MM.1S (cell line): ENCODE data around the gene SKAP2.

ENCODE experiments used
- DNase-seq: peaks from one replicate; pipeline ENCODE4 v3.0.0-alpha.2; 2015
- H2AFZ ChIP-seq: fragments of 300-600 bp; sonication (generic); 2 replicates; pipeline ENCODE4 v1.6.0; 2016; ENCODE audit warnings: antibody characterized with exemption, low read length
- H3F3A ChIP-seq: fragments of 300-600 bp; sonication (generic); 2 replicates; pipeline ENCODE4 v1.6.1; 2016; ENCODE audit warnings: mild to moderate bottlenecking, antibody characterized with exemption, low read length, moderate library complexity, mixed read lengths; ENCODE audit not compliant: insufficient read depth
- H3K27ac ChIP-seq: fragments of 300-600 bp; sonication (generic); 2 replicates; pipeline ENCODE4 v1.5.1; 2016; ENCODE audit warnings: mild to moderate bottlenecking, low read length
- H3K27me3 ChIP-seq: fragments of 300-600 bp; sonication (generic); replicated peaks from 2 replicates; pipeline ENCODE4 v1.6.0; 2016; ENCODE audit warnings: low read length; ENCODE audit not compliant: insufficient read depth
- H3K36me3 ChIP-seq: fragments of 300-600 bp; sonication (generic); replicated peaks from 2 replicates; pipeline ENCODE4 v1.6.1; 2016; ENCODE audit warnings: mild to moderate bottlenecking, low read length, mixed read lengths; ENCODE audit not compliant: insufficient read depth
- H3K4me1 ChIP-seq: fragments of 300-600 bp; sonication (generic); 2 replicates; pipeline ENCODE4 v1.6.1; 2016; ENCODE audit warnings: low read length, mixed read lengths
- H3K4me2 ChIP-seq: fragments of 300-600 bp; sonication (generic); 2 replicates; pipeline ENCODE4 v1.6.0; 2016; ENCODE audit warnings: low read depth, low read length
- H3K4me3 ChIP-seq: fragments of 300-600 bp; sonication (generic); 2 replicates; pipeline ENCODE4 v1.5.1; 2016; ENCODE audit warnings: low read length, mixed read lengths
- H3K79me2 ChIP-seq: fragments of 300-600 bp; sonication (generic); 2 replicates; pipeline ENCODE4 v1.6.1; 2016; ENCODE audit warnings: mixed run types, low read length, mixed read lengths
- H3K9ac ChIP-seq: fragments of 300-600 bp; sonication (generic); 2 replicates; pipeline ENCODE4 v1.6.1; 2016; ENCODE audit warnings: low read length, mixed read lengths
- H3K9me2 ChIP-seq: fragments of 300-600 bp; sonication (generic); replicated peaks from 2 replicates; pipeline ENCODE4 v1.6.1; 2016; ENCODE audit warnings: mild to moderate bottlenecking, low read length, mixed read lengths; ENCODE audit not compliant: insufficient read depth
- H3K9me3 ChIP-seq: fragments of 300-600 bp; sonication (generic); replicated peaks from 2 replicates; pipeline ENCODE4 v1.6.1; 2016; ENCODE audit warnings: mild to moderate bottlenecking, low read length, mixed read lengths; ENCODE audit not compliant: insufficient read depth
- H4K20me1 ChIP-seq: fragments of 300-600 bp; sonication (generic); 2 replicates; pipeline ENCODE4 v1.6.1; 2016; ENCODE audit warnings: mild to moderate bottlenecking, low read length, moderate library complexity, mixed read lengths; ENCODE audit not compliant: insufficient read depth
- EZH2 ChIP-seq: fragments of 300-600 bp; sonication (generic); optimal IDR thresholded peaks from 2 replicates; pipeline ENCODE3; 2017; ENCODE audit warnings: low read depth, mild to moderate bottlenecking, antibody characterized with exemption, low read length, mixed read lengths
- EZH2phosphoT487 ChIP-seq: fragments of 300-600 bp; sonication (generic); IDR thresholded peaks from 2 replicates; pipeline ENCODE4 v1.6.1; 2018; ENCODE audit warnings: antibody characterized with exemption, low read length
- TF ChIP-seq, protein P1 (sequence below): fragments of 300-600 bp; sonication (generic); IDR thresholded peaks from 2 replicates; pipeline ENCODE4 v1.5.1; 2016; ENCODE audit warnings: antibody characterized with exemption, low read length, mixed read lengths

Gene SKAP2

GRCh38 chr7:26864309-26865093, at the start of gene SKAP2:
Gene SKAP2, minus strand, starts transcription at chr7:26864590. Its CDS starts 161 bp downstream, at chr7:26864429.
- TF ChIP-seq, protein P1, sequence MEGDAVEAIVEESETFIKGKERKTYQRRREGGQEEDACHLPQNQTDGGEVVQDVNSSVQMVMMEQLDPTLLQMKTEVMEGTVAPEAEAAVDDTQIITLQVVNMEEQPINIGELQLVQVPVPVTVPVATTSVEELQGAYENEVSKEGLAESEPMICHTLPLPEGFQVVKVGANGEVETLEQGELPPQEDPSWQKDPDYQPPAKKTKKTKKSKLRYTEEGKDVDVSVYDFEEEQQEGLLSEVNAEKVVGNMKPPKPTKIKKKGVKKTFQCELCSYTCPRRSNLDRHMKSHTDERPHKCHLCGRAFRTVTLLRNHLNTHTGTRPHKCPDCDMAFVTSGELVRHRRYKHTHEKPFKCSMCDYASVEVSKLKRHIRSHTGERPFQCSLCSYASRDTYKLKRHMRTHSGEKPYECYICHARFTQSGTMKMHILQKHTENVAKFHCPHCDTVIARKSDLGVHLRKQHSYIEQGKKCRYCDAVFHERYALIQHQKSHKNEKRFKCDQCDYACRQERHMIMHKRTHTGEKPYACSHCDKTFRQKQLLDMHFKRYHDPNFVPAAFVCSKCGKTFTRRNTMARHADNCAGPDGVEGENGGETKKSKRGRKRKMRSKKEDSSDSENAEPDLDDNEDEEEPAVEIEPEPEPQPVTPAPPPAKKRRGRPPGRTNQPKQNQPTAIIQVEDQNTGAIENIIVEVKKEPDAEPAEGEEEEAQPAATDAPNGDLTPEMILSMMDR = no peak
- no peak for TF ChIP-seq EZH2
- TF ChIP-seq EZH2phosphoT487 = no peak
- no peaks in the 10 kb centered on the region for H3K27me3 ChIP-seq
- H3K79me2 ChIP-seq = peaks cover 13% of the 10 kb centered on the region
- H3K9me2 ChIP-seq = no peaks in the 10 kb centered on the region
- H3K4me3 ChIP-seq = peak within 1 kb of the TSS; percentile 72
- peak within 1 kb of the TSS; percentile 73 for H3K9ac ChIP-seq
- no peaks in the 10 kb centered on the region for H3K36me3 ChIP-seq
- H2AFZ ChIP-seq = peak within 1 kb of the TSS; percentile 93
- peaks cover 4% of the 10 kb centered on the region; the same call in 1 of the 2 replicates for H3K4me1 ChIP-seq
- DNase-seq = peak; percentile 98
- H4K20me1 ChIP-seq = no peaks in the 10 kb centered on the region
- H3K4me2 ChIP-seq = peak within 1 kb of the TSS; percentile 73
- H3K27ac ChIP-seq = peak within 1 kb of the TSS; percentile 83
- H3K9me3 ChIP-seq = no peaks in the 10 kb centered on the region
- peaks cover 13% of the 10 kb centered on the region; the same call in 1 of the 2 replicates for H3F3A ChIP-seq

GRCh38 chr7:26912933-26913536, 48.6 kb upstream of the SKAP2 start:
- Histone ChIP-seq H3K36me3 (no peaks in the 10 kb centered on the region), H3K9me2 (no peaks in the 10 kb centered on the region), H3K9ac (no peak overlapping the region), H3K79me2 (no peaks in the 10 kb centered on the region), H2AFZ (no peak overlapping the region), H3K4me2 (no peak overlapping the region), H4K20me1 (no peaks in the 10 kb centered on the region), H3K9me3 (no peaks in the 10 kb centered on the region), H3K4me3 (no peak overlapping the region), H3K27ac (no peak overlapping the region), H3K4me1 (no peaks in the 10 kb centered on the region), H3F3A (no peaks in the 10 kb centered on the region), H3K27me3 (no peaks in the 10 kb centered on the region)
- TF ChIP-seq, protein P1 = no peak
- TF ChIP-seq EZH2 (no peak), EZH2phosphoT487 (no peak)
- no peak for DNase-seq

GRCh38 chr7:26912338-26912737, 47.9 kb upstream of the SKAP2 start:
- Histone ChIP-seq H3K79me2 (no peaks in the 10 kb centered on the region), H3K36me3 (no peaks in the 10 kb centered on the region), H3K4me3 (no peak overlapping the region), H3K9me2 (no peaks in the 10 kb centered on the region), H3K9me3 (no peaks in the 10 kb centered on the region), H3K27me3 (no peaks in the 10 kb centered on the region), H3K4me2 (no peak overlapping the region), H4K20me1 (no peaks in the 10 kb centered on the region), H3F3A (no peaks in the 10 kb centered on the region), H3K27ac (no peak overlapping the region), H2AFZ (no peak overlapping the region), H3K9ac (no peak overlapping the region), H3K4me1 (no peaks in the 10 kb centered on the region)
- no peak for TF ChIP-seq EZH2
- TF ChIP-seq EZH2phosphoT487 = no peak
- TF ChIP-seq, protein P1 = no peak
- no peak for DNase-seq
